ENCODE results near the gene CBFA2T3. TPM values are rescaled to one million over a fixed set of nuclear protein-coding genes. Genes with fewer than 3 reads are reported as not detected.
A peak's percentile ranks its signal among the peaks of the same experiment; 100 is the strongest.

The CBFA2T3 gene
- total and polyA plus RNA-seq, 4 donors: 4.7 to 11.8 (median 6.6) TPM

DNA sequence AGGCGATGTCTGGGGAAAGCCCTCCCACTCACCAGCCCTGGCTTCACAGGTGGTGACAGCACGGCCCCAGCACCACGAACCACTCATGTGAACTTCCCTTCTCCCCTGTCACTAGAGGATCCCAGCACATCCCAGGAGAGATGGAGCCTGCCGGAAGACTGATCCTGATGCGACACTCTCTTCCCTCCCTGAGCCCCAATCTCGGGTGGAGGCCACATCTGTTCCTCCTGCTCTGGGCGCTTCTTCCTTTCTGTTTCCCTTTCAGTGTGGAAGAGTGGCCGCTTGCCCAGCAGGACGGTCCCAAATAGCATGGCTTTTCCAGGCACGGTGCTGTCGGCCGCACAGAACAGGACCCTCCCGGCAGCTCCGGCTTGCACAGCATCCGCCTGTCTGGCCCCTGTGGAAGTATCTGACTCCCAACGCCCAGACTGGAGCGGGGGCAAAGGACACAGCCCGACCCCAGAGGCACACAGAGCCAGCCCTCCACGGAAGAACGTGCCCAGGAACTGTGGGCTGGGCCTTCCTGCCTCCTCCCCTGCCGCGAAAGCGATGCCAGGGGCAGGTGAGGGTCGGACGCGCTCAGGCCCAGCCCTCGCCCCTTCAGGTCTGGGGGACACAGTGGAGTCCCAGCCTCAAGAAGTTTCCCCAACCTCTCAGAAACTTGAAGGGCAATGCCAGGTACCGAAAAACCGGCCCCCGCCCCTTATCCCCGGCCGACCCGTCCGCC, 37.6 kb downstream of the CBFA2T3 start:
- TF ChIP-seq, protein P1, sequence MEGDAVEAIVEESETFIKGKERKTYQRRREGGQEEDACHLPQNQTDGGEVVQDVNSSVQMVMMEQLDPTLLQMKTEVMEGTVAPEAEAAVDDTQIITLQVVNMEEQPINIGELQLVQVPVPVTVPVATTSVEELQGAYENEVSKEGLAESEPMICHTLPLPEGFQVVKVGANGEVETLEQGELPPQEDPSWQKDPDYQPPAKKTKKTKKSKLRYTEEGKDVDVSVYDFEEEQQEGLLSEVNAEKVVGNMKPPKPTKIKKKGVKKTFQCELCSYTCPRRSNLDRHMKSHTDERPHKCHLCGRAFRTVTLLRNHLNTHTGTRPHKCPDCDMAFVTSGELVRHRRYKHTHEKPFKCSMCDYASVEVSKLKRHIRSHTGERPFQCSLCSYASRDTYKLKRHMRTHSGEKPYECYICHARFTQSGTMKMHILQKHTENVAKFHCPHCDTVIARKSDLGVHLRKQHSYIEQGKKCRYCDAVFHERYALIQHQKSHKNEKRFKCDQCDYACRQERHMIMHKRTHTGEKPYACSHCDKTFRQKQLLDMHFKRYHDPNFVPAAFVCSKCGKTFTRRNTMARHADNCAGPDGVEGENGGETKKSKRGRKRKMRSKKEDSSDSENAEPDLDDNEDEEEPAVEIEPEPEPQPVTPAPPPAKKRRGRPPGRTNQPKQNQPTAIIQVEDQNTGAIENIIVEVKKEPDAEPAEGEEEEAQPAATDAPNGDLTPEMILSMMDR (IDR thresholded peaks at IDR 0.05; ENCODE audit: control extremely low read depth, extremely low read depth): no peak
- peak overlapping the region; percentile 55 to 78 for H3K27ac ChIP-seq (ENCODE audit: low read depth in 1 of 2, low read length in 1 of 2)
- no peak for ATAC-seq (ENCODE audit: insufficient read depth, low FRiP score)

DNA sequence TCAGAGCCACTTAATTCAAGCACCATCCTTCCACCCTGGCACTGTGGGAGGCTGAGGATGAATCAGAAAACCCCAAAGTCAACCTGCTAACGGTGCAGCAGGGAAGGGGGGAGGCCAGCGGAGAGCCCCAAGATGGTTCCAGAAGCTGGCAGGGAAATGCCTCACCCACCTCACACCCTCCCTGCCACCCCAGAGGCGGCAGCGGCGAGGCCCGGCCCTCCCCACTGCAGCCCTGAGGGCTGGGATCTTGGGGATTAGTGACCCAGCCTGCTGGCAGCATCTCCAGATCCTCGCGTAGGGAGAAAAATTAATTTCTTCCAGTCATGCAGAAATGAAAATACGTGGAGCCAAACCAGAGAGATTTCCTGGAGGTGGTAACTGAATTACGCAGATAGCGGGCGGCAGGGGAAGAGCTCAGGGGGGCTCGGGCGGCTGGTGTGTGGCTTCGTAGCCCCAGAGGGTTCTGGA, 38.2 kb downstream of the CBFA2T3 start:
- ATAC-seq (ENCODE audit: insufficient read depth, low FRiP score) (no peak), DNase-seq (no peak)
- WGBS, 2 donors: 39 to 54% methylated on average over 15 of the region's 15 CpGs
- Histone ChIP-seq H3K4me1 (ENCODE audit: control insufficient read depth in 5 of 5, insufficient read depth in 5 of 5, low read length in 5 of 5) (peaks cover 0 to 21% (median 0%) of the 10 kb centered on the region in 5 donors), H3K9me3 (ENCODE audit: control insufficient read depth in 4 of 4, insufficient read depth in 3 of 4, low read length in 3 of 4) (peaks cover 0 to 5% (median 0%) of the 10 kb centered on the region in 4 donors), H3K4me3 (no peak overlapping the region), H3K9ac (ENCODE audit: insufficient read depth in 1 of 2, low read length in 2 of 2) (no peak overlapping the region), H3K27ac (ENCODE audit: low read depth in 1 of 2, low read length in 1 of 2) (peak overlapping the region; percentile 55 to 78), H3K36me3 (ENCODE audit: control insufficient read depth in 4 of 4, insufficient read depth in 4 of 4, low read length in 4 of 4) (no peaks in the 10 kb centered on the region), H3K27me3 (ENCODE audit: control insufficient read depth in 3 of 3, insufficient read depth in 3 of 3, low read length in 2 of 3) (peaks cover 0 to 29% (median 5%) of the 10 kb centered on the region in 3 donors)
- TF ChIP-seq, protein P1 (IDR thresholded peaks at IDR 0.05; ENCODE audit: control extremely low read depth, extremely low read depth): no peak

More for the DNA sequence above, 37.6 kb downstream of the CBFA2T3 start:
- peaks cover 0 to 21% (median 0%) of the 10 kb centered on the region in 5 donors for H3K4me1 ChIP-seq (ENCODE audit: control insufficient read depth in 5 of 5, insufficient read depth in 5 of 5, low read length in 5 of 5)
- H3K9ac ChIP-seq (ENCODE audit: insufficient read depth in 1 of 2, low read length in 2 of 2): no peak overlapping the region
- DNase-seq: no peak
- H3K27me3 ChIP-seq (ENCODE audit: control insufficient read depth in 3 of 3, insufficient read depth in 3 of 3, low read length in 2 of 3): peaks cover 0 to 29% (median 5%) of the 10 kb centered on the region in 3 donors
- peak overlapping the region; percentile 60 for H3K4me3 ChIP-seq
- no peaks in the 10 kb centered on the region for H3K36me3 ChIP-seq (ENCODE audit: control insufficient read depth in 4 of 4, insufficient read depth in 4 of 4, low read length in 4 of 4)
- peaks cover 0 to 5% (median 0%) of the 10 kb centered on the region in 4 donors for H3K9me3 ChIP-seq (ENCODE audit: control insufficient read depth in 4 of 4, insufficient read depth in 3 of 4, low read length in 3 of 4)
- WGBS, 2 donors: 18 to 22% methylated on average over 33 to 34 of the region's 34 CpGs

DNA sequence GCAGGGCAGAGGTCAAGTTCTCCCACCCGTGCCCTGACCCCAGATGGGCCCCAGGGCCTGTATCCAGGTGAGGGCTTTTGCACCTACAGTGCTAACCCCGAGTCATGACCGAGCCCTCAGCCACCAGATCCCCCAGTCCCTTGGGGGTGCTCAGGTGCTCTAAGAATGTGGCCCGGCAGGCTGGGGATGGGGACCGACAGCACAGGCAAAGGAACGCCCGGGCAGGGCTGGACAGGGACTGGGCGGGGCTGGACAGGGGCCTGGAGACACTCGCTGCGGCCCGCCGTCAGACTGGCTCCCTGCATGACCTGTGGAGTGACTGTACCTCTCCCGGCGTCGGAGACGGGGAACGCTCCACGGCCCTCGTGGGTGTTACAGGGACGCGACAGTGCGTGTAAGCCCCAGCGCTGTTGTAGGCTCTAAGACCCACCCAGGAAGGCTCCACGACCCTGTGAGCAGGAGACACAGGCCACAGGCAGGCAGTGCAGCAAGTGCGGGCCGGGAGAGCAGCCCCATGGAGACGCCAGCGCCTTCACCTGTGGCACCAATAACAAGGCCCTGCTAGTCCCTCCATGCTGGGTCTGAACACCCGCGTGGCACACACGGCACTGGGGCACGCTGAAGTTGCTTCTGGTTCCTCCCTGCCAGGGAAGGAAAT, 38.8 kb downstream of the CBFA2T3 start:
- ATAC-seq (ENCODE audit: insufficient read depth, low FRiP score) (no peak), DNase-seq (no peak)
- 76 to 80% methylated on average over 32 of the region's 32 CpGs for WGBS, 2 donors
- peaks cover 0 to 21% (median 0%) of the 10 kb centered on the region in 5 donors for H3K4me1 ChIP-seq (ENCODE audit: control insufficient read depth in 5 of 5, insufficient read depth in 5 of 5, low read length in 5 of 5)
- no peak overlapping the region for H3K9ac ChIP-seq (ENCODE audit: insufficient read depth in 1 of 2, low read length in 2 of 2)
- peaks cover 0 to 25% (median 3%) of the 10 kb centered on the region in 3 donors for H3K27me3 ChIP-seq (ENCODE audit: control insufficient read depth in 3 of 3, insufficient read depth in 3 of 3, low read length in 2 of 3)
- TF ChIP-seq, protein P1 (IDR thresholded peaks at IDR 0.05; ENCODE audit: control extremely low read depth, extremely low read depth): no peak
- H3K36me3 ChIP-seq (ENCODE audit: control insufficient read depth in 4 of 4, insufficient read depth in 4 of 4, low read length in 4 of 4): no peaks in the 10 kb centered on the region
- no peak overlapping the region for H3K4me3 ChIP-seq
- H3K9me3 ChIP-seq (ENCODE audit: control insufficient read depth in 4 of 4, insufficient read depth in 3 of 4, low read length in 3 of 4): peaks cover 0 to 2% (median 0%) of the 10 kb centered on the region in 4 donors
- H3K27ac ChIP-seq (ENCODE audit: low read depth in 1 of 2, low read length in 1 of 2): peak overlapping the region in 1 of 2 donors; percentile 11
